IMR-90 (cell line): ENCODE results near the gene MAML3. TPM values are rescaled to one million over a fixed set of nuclear protein-coding genes. Genes with fewer than 3 reads are reported as not detected.

Source experiments
- ATAC-seq: fragments of 200-7000 bp; cut with Tn5 transposase; 2 replicates; pipeline ENCODE4 v1.9.1; 2020; ENCODE audit warnings: low read depth, mild to moderate bottlenecking, moderate library complexity
- BruUV-seq: library from RNA; stranded (reverse); fragments of 400-500 nt; replicated peaks from 2 replicates; lab custom pipeline; 2021; lab: Mats Ljungman, UMichigan
- CTCF ChIA-PET: fragments of 300-600 bp; formaldehyde crosslinking; extraction: SDS; loops from one replicate; lab custom pipeline; 2021; ENCODE audit warnings: antibody characterized with exemption; lab: Yijun Ruan, JAX
- POLR2A ChIA-PET: fragments of 300-600 bp; sonication (Branson Sonifier 250); formaldehyde crosslinking; loops from one replicate; lab custom pipeline; 2022; ENCODE audit warnings: antibody characterized with exemption; ENCODE audit not compliant: unreplicated experiment; lab: Charles Lee
- DNase-seq: peaks from one replicate; pipeline ENCODE4 v3.0.0; 2013
- H2AFZ ChIP-seq: replicated peaks from 2 replicates; pipeline ENCODE3; 2013; ENCODE audit warnings: low read length, mild to moderate bottlenecking; ENCODE audit not compliant: poor library complexity
- H2AK5ac ChIP-seq: 2 replicates; pipeline ENCODE4 v1.6.1; 2013; ENCODE audit warnings: low read depth, low read length, inconsistent platforms
- H2AK9ac ChIP-seq: replicated peaks from 2 replicates; pipeline ENCODE3; 2013; ENCODE audit warnings: mild to moderate bottlenecking, low read depth, low read length, moderate library complexity; ENCODE audit not compliant: poor library complexity
- H2BK120ac ChIP-seq: 2 replicates; pipeline ENCODE4 v1.6.1; 2013; ENCODE audit warnings: low read depth, low read length, inconsistent platforms
- H2BK15ac ChIP-seq: 3 replicates; pipeline ENCODE4 v1.6.1; 2013; ENCODE audit warnings: low read depth, low read length, inconsistent platforms
- H2BK20ac ChIP-seq: 2 replicates; pipeline ENCODE4 v1.6.1; 2013; ENCODE audit warnings: low read depth, mild to moderate bottlenecking, inconsistent platforms, low read length, moderate library complexity
- H2BK5ac ChIP-seq: 2 replicates; pipeline ENCODE4 v1.6.1; 2013; ENCODE audit warnings: mild to moderate bottlenecking, low read depth, low read length, inconsistent platforms; ENCODE audit not compliant: poor library complexity, severe bottlenecking
- H3K14ac ChIP-seq: replicated peaks from 2 replicates; pipeline ENCODE4 v1.6.1; 2013; ENCODE audit warnings: low read depth, low read length, inconsistent platforms
- H3K18ac ChIP-seq: 2 replicates; pipeline ENCODE4 v1.6.1; 2013; ENCODE audit warnings: low read depth, low read length, control low read depth
- H3K23ac ChIP-seq: 2 replicates; pipeline ENCODE4 v1.6.1; 2013; ENCODE audit warnings: low read depth, low read length, inconsistent platforms
- H3K27ac ChIP-seq: 2 replicates; pipeline ENCODE4 v1.5.1; 2013; ENCODE audit warnings: mild to moderate bottlenecking, control low read depth, low read length; ENCODE audit not compliant: insufficient read depth
- H3K27me3 ChIP-seq: 2 replicates; pipeline ENCODE4 v1.6.1; 2013; ENCODE audit warnings: low read length; ENCODE audit not compliant: control insufficient read depth, insufficient read depth
- H3K36me3 ChIP-seq: 2 replicates; pipeline ENCODE4 v1.6.1; 2013; ENCODE audit warnings: low read length, mixed read lengths; ENCODE audit not compliant: control insufficient read depth, insufficient read depth
- H3K4ac ChIP-seq: 2 replicates; pipeline ENCODE4 v1.6.1; 2013; ENCODE audit warnings: low read depth, low read length, inconsistent platforms
- H3K4me1 ChIP-seq: 2 replicates; pipeline ENCODE4 v1.6.1; 2013; ENCODE audit warnings: low read length, mixed read lengths; ENCODE audit not compliant: control insufficient read depth, insufficient read depth
- H3K4me2 ChIP-seq: 2 replicates; pipeline ENCODE4 v1.6.1; 2013; ENCODE audit warnings: low read depth, mild to moderate bottlenecking, control low read depth, low read length, moderate library complexity
- H3K4me3 ChIP-seq: 2 replicates; pipeline ENCODE4 v1.5.1; 2013; ENCODE audit warnings: low read depth, mild to moderate bottlenecking, control low read depth, low read length, moderate library complexity; ENCODE audit not compliant: insufficient read depth
- H3K56ac ChIP-seq: 2 replicates; pipeline ENCODE4 v1.6.1; 2013; ENCODE audit warnings: low read length, inconsistent platforms; ENCODE audit not compliant: insufficient read depth; ENCODE audit errors: extremely low read depth
- H3K79me1 ChIP-seq, 2 experiments: 2 replicates each; pipeline ENCODE4 v1.6.1; 2013; ENCODE audit warnings: low read length in 2 of 2, inconsistent platforms in 1 of 2, low read depth in 1 of 2
- H3K9ac ChIP-seq: 2 replicates; pipeline ENCODE4 v1.6.1; 2013; ENCODE audit warnings: low read depth, low read length, control low read depth
- H3K9me1 ChIP-seq: 2 replicates; pipeline ENCODE4 v1.6.1; 2013; ENCODE audit warnings: low read length, inconsistent platforms; ENCODE audit not compliant: insufficient read depth
- H3K9me3 ChIP-seq: 2 replicates; pipeline ENCODE4 v1.6.1; 2013; ENCODE audit warnings: low read length; ENCODE audit not compliant: control insufficient read depth, insufficient read depth
- H4K20me1 ChIP-seq: 2 replicates; pipeline ENCODE4 v1.6.1; 2013; ENCODE audit warnings: low read length, inconsistent platforms; ENCODE audit not compliant: insufficient read depth
- H4K5ac ChIP-seq: 2 replicates; pipeline ENCODE4 v1.6.1; 2013; ENCODE audit warnings: mild to moderate bottlenecking, low read depth, low read length, control low read depth
- H4K8ac ChIP-seq, 2 experiments: 2 replicates each; pipeline ENCODE4 v1.6.1; 2013; ENCODE audit warnings: low read depth in 2 of 2, low read length in 2 of 2, control low read depth in 1 of 2, inconsistent platforms in 1 of 2
- H4K91ac ChIP-seq: 2 replicates; pipeline ENCODE4 v1.6.1; 2013; ENCODE audit warnings: low read depth, low read length, inconsistent platforms; ENCODE audit not compliant: insufficient read depth
- WGBS, 2 experiments: methylation state at CpG; one replicate each; pipeline versions ENCODE4 v1.1.5 to v1.1.7; 2013; ENCODE audit warnings: missing lambda C conversion rate in 2 of 2; ENCODE audit not compliant: insufficient read length in 1 of 2; ENCODE audit errors: extremely low coverage in 2 of 2; 5-methylcytosine and 5-hydroxymethylcytosine counted together
- dilution Hi-C: fragments of 300-500 bp; cut with HindIII; formaldehyde crosslinking; loops from one replicate; pipeline ENCODE4 v1.14.3; 2018; ENCODE audit warnings: low sequenced_read_pairs; ENCODE audit not compliant: unreplicated experiment
- in situ Hi-C: fragments of 300-500 bp; cut with MboI; formaldehyde crosslinking; loops from 3 replicates; pipeline ENCODE4 v1.14.3; 2019; ENCODE audit warnings: low sequenced_read_pairs, inconsistent platforms, mixed read lengths
- intact Hi-C: fragments of 100-400 bp; cut with micrococcal nuclease; formaldehyde crosslinking; loops from 2 replicates; pipeline ENCODE4 v1.10.0; 2022
- polyA plus RNA-seq, 3 experiments: library from polyadenylated mRNA; depleted of rRNA; stranded (reverse); fragments of >200 nt; gene quantifications; 2 replicates each; pipeline ENCODE4 v1.2.3, GENCODE V29; 2012; ENCODE audit warnings: low replicate concordance in 1 of 3
- total RNA-seq: library from RNA; depleted of rRNA; stranded (reverse); fragments of >200 nt; gene quantifications from 2 replicates; pipeline ENCODE4 v1.2.3, GENCODE V29; 2012
- TF ChIP-seq, protein P1 (sequence below): fragments of 150-350 bp; IDR thresholded peaks from 2 replicates; pipeline ENCODE4 v1.6.1; 2016; ENCODE audit warnings: low read depth, mild to moderate bottlenecking, low read length, moderate library complexity, borderline replicate concordance

Gene MAML3
- total and polyA plus RNA-seq, 2 of the 4 experiments (the other 2 are of a cell fraction) = 0.90 to 1.7 TPM

DNA sequence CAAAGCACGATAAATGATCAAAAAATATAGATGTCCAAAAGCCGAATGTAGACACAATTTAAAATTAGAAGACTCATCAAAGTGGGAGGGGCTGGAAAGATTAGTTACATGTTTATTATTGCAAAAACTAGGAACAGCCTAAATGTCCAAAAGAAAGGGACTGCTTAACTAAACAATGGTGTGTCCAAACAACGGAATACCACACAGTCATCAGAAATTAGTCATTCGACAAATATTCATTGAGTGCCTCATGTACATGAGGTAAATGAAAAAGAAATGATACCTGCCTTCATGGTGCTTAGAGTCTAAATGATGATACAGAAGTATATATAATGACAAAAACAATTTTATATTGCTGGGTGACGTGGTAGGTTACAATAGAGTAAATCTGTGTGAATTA lies 139.7 kb downstream of the MAML3 start:
- in situ Hi-C loops = loop anchor here (5.0 to 25.0 kb wide), 5 partner anchors 141 to 848 kb away; partner anchors contain the start of gene MAML3
- H3K36me3 ChIP-seq = no peaks in the 10 kb centered on the region
- H3K4me1 ChIP-seq = peaks cover 4% of the 10 kb centered on the region
- H3K18ac ChIP-seq = no peak overlapping the region
- peaks cover 5% of the 10 kb centered on the region for H3K9me1 ChIP-seq
- no TSS peak for BruUV-seq
- H3K4ac ChIP-seq = no peak overlapping the region
- no peak overlapping the region for H2BK15ac ChIP-seq
- TF ChIP-seq, protein P1, sequence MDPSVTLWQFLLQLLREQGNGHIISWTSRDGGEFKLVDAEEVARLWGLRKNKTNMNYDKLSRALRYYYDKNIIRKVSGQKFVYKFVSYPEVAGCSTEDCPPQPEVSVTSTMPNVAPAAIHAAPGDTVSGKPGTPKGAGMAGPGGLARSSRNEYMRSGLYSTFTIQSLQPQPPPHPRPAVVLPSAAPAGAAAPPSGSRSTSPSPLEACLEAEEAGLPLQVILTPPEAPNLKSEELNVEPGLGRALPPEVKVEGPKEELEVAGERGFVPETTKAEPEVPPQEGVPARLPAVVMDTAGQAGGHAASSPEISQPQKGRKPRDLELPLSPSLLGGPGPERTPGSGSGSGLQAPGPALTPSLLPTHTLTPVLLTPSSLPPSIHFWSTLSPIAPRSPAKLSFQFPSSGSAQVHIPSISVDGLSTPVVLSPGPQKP = no peak
- H3K14ac ChIP-seq = no peak overlapping the region
- no peak overlapping the region for H3K9ac ChIP-seq
- H3K9me3 ChIP-seq = peaks cover 2% of the 10 kb centered on the region
- H4K91ac ChIP-seq = no peak overlapping the region
- 0 out of 2 replicates have a peak overlapping the region, but pooled peaks have one; percentile 35 for H2BK120ac ChIP-seq
- POLR2A ChIA-PET = no interaction called here
- no peak overlapping the region for H3K23ac ChIP-seq
- no peak overlapping the region for H3K4me3 ChIP-seq
- H3K79me1 ChIP-seq = peaks cover 3 to 13% of the 10 kb centered on the region in 2 experiments; a peak in 3 of 4 replicates
- no peaks in the 10 kb centered on the region for H3K27me3 ChIP-seq
- H4K5ac ChIP-seq = no peak overlapping the region
- peak; percentile 39 for DNase-seq
- no peaks in the 10 kb centered on the region for H4K20me1 ChIP-seq
- H2BK20ac ChIP-seq = no peak overlapping the region
- H2BK5ac ChIP-seq = no peak overlapping the region
- no peak overlapping the region for H2AK5ac ChIP-seq
- intact Hi-C loops = loop anchor here (5.0 kb wide), 2 partner anchors 277 to 598 kb away; no protein-coding TSS in a partner anchor
- H3K27ac ChIP-seq = no peak overlapping the region
- no peak overlapping the region for H2AFZ ChIP-seq
- ATAC-seq = no peak
- WGBS, 2 experiments = no CpG with 5 or more reads among the region's 5 CpGs
- no peak overlapping the region for H3K4me2 ChIP-seq
- CTCF ChIA-PET = no interaction called here
- no peak overlapping the region for H2AK9ac ChIP-seq
- H4K8ac ChIP-seq = no peak overlapping the region
- H3K56ac ChIP-seq = no peak overlapping the region
- dilution Hi-C loops = no loop called here
